Uterine smooth muscle cell (primary cell): ENCODE data around the gene ZNF43. TPM values are rescaled to one million over a fixed set of nuclear protein-coding genes. Genes with fewer than 3 reads are reported as not detected.

Source experiments
- total RNA-seq: library from RNA; depleted of rRNA; stranded (reverse); fragments of >200 nt; gene quantifications from 2 replicates; pipeline ENCODE4 v1.2.3, GENCODE V29; 2014

The ZNF43 gene
- total RNA-seq: 4.7 and 6.0 TPM in 2 replicates

GRCh38 chr19:21835810-21836444 is at the start of gene ZNF43:
TSS of gene ZNF43 (minus strand) at chr19:21836182. CDS start at chr19:21836038, 144 bp downstream.

GRCh38 chr19:21767065-21767800 is 68.7 kb downstream of the ZNF43 start, which contains the start of gene ZNF100:
TSS of gene ZNF100 (minus strand) at chr19:21767579. CDS start at chr19:21767429, 150 bp downstream.

Other genes with a start within 250 kb of the ZNF43 start
- gene ZNF100, start 68.6 kb downstream of the ZNF43 start, total RNA-seq: 2.0 and 3.0 TPM in 2 replicates
- gene ZNF208, start 174.8 kb upstream of the ZNF43 start, total RNA-seq: 0.25 TPM in 1 of 2 replicates, not detected in the other
- 0.22 and 0.37 TPM in 2 replicates for gene ZNF257, start 216.3 kb upstream of the ZNF43 start, total RNA-seq